GM18907 (cell line): ENCODE results near the gene GLRB.
"Not testable (repeated sequence)": the region's sequence is repeated elsewhere in the genome, so short reads cannot be mapped to it uniquely, and the experiment has no call there.

Source experiments
- ATAC-seq: cut with Tn5 transposase; IDR thresholded peaks from one replicate; pipeline ENCODE4 v1.9.1; 2021; ENCODE audit warnings: mild to moderate bottlenecking, moderate library complexity; ENCODE audit not compliant: unreplicated experiment

The GLRB gene

DNA sequence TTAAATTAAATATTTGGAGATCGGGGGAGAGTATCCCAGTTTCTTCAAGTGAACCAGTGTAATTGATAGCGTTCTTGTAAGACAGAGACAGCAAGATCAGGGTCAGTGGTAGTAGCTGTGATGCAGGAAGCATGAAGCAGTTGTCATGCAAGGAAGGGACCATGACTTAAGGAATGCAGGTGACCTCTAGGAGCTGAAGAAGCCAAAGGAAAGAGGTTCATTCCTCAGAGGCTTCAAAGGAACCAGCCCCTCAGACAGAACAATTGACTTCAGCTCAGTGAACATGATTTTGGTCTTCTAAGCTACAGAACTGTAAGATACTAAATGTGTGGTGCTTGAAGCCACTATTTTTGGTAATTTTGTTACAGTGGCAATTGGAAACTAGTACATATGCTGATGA is 51.6 kb downstream of the GLRB start:
- no peak for ATAC-seq

DNA sequence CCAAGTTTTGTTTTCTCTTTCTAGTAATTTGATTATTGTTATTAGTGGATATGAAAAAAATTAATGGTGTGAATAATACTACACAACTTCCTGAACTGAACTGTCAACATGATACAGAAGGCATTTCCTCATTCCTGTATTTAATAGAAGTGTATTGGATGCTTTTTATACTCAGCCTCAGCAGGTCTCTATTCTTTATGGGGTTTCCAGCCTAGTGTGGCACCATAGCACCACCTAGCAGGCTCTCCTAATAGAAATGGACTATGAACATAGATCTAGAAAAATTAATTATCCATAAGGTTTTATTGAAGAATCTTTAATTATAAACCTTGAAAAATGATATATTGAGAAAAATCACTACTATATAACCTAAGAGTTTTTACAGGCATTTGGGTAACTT is 52.4 kb downstream of the GLRB start:
- no peak for ATAC-seq

DNA sequence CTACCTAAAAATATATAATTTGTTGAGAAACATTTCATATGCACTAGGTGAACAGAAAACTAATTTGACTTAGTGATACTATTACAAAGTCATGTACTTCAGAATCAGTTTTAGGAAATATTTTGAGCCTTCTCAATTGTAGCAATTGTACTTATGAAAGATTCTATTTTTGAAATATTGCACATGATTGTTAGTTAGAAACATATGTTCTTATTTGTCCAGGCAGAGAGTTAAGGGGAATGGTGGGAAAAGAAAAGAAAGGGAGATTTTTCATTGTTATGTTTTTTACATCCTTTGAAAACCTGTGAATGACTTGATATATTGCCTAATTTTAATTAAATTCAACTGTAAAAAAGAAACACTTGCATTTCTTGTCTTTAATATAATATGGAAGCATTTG is 66.0 kb downstream of the GLRB start:
- no peak for ATAC-seq

DNA sequence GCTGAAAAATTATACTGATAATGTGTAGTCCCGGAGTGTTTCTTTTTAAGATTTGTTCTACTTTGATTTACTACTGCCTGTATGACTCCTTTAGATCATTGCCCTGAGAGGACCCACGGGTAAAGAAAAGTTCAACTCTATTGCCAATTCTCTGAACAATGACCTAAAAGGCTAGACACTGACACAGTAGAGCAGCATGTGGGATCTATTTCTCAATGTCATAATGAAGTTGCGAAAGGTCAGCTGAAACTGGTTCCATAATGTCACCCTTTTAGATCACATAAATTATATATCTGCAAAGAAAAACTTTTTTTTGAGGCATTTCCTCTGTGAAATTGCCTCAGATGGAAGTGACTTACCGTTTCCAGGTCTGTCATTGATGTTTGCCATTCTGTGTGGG is 67.4 kb downstream of the GLRB start:
- ATAC-seq = no peak

DNA sequence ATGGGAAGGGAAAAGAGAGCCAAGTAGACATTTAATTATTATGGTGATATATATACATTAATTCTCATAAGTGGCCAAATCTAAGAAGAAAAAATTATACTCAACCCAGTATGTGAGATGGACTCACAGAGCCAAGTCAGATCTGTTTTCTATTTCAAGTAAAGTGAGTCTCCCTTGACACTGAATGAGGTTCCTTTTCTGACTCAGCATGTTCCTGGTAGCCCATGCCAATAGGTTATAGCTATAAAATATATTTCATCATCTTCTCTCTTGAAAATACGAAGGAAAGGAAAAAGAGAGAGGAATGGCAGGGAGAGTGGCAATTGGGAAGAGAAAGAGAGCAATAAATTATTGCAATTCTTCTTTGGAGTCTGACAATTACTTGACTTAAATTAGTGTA is 75.8 kb downstream of the GLRB start:
- ATAC-seq = no peak

DNA sequence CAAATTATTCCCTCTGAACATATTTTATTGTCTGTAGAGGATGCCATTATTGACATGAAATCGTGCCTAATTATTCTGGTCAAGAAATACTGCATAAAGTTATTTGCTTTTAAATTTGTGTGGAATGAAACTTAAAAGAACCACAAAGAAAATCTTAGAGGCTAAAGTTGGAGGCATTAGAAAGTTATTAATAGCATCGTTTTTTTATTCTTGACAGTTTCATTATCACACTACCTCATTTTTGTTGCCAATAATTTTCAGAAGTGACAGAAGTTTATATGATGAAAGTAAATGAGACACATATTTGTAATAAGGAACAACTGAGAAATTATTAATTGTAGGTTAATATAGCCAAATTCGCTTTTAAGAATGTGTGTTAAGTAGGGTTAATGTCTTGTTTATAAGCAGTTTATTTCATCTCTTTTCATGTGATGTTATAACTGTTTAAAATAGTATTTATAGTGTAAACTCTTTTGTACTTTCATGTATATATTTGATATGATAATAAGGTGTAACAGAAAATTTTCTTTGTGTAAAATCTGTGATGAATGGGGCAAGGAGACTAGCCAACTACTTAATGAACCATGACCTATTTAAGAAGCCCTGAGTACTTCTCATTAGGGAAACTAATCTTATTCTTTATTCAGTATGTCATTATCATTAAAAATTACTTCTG is 90.1 kb downstream of the GLRB start:
- ATAC-seq = no peak

DNA sequence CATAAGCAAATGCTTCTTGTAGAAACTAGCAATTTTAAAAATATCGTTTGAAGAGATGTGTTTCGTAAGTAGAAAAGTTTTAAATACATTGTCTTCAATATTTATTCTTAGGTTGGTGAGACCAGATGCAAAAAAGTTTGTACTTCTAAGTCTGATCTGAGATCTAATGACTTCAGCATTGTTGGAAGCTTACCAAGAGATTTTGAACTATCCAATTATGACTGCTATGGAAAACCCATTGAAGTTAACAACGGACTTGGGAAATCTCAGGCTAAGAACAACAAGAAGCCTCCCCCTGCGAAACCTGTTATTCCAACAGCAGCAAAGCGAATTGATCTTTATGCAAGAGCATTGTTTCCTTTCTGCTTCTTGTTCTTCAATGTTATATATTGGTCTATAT is 94.4 kb downstream of the GLRB start:
- no peak for ATAC-seq

DNA sequence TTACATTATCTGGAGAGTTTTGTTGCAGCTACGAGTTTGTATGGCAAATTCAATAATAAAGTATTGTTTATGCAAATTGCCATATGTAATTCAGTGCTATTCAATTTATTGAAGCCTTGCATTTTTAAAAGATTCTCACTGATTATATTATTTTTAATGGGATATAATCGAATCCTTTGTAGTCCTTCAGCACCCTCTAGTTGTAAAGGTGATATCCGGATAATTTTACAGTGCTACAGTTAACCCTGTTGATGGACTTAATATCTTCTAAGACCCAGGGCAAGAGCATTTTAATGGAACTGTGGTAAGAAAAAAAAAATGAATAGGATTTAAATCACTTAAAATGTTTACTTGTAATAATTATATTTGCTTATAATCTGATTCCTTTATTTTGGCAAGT is 96.1 kb downstream of the GLRB start:
- no peak for ATAC-seq

DNA sequence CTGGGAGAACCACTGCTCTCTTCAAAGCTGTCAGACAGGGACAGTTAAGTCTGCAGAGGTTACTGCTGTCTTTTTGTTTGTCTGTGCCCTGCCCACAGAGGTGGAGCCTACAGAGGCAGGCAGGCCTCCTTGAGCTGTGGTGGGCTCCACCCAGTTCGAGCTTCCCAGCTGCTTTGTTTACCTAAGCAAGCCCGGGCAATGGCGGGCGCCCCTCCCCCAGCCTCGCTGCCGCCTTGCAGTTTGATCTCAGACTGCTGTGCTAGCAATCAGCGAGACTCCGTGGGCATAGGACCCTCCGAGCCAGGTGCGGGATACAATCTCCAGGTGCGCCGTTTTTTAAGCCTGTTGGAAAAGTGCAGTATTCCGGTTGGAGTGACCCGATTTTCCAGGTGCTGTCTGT is 104.3 kb downstream of the GLRB start:
- ATAC-seq = not testable (repeated sequence)

DNA sequence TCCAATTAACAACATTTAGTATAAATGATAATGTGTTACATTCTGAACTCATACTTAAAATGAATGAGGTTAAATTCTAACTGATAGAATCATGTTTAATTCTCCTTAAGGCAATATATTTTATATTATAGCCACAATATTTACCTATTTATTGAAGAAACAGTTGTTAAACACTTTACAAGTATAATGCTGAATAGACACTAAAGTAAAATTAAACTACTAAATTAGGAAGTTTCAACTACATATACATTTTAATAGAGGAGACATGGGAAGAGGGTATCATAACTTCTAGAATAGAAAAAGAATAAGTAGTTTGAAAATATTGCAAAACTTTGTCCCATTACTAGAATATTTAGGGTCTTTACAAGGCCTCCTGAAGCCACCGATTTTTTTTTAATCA is 108.3 kb downstream of the GLRB start:
- ATAC-seq = no peak

DNA sequence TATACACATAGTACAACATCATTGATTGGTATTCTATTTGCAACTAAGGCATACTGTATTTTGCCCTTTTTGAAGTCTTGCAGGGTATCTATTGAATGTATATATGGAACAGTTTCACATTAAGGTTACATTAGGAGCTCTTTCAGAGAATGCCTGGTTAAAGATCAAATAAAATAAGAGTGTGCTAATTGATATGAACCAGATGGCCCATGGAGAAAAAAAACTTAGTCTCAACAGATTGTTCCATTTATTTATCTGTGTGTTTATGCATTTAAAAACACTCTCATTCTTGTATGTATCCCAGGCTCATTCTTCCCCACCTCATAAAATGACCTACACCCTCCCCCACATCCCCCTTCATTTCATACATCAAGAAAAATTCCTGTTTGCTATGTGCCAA is 109.4 kb downstream of the GLRB start:
- ATAC-seq = no peak

DNA sequence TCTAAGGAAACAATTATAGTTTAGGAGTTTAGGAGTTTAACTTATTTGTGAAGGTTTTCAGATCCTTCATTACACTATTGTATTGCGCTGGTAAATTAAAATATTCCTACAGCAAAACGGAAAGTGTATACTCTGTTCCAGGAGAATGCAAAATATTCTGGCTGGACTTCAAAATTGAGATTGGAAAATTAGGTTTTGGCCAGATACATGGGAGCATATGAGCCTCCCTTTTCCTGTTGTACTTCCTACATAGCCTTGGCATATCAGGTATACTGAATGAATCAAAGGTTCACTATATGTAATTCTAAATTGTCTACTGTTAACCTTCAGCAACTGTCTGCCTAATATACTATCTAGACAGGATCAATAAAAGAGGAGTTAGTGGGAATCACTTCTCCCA is 119.4 kb downstream of the GLRB start:
- no peak for ATAC-seq

DNA sequence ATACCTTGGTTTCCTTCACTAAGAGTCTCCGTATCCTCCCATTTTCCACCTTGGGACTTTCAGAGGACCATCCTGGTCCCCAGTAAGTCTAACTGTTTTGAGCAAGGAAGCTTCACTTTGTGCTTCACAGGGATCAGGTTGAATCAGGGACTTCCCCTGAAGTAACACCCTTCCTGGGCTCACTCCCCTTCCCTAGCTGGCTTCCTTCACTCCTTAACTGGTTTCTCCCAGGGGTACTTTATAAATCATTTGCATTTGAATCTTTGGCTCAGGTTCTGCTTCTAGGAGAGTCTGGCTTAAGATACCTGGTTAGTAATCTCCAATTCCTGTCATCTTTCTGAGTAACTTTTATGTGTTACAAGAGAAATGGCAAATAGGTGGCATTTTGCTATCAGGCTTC is 120.1 kb downstream of the GLRB start:
- ATAC-seq = no peak

DNA sequence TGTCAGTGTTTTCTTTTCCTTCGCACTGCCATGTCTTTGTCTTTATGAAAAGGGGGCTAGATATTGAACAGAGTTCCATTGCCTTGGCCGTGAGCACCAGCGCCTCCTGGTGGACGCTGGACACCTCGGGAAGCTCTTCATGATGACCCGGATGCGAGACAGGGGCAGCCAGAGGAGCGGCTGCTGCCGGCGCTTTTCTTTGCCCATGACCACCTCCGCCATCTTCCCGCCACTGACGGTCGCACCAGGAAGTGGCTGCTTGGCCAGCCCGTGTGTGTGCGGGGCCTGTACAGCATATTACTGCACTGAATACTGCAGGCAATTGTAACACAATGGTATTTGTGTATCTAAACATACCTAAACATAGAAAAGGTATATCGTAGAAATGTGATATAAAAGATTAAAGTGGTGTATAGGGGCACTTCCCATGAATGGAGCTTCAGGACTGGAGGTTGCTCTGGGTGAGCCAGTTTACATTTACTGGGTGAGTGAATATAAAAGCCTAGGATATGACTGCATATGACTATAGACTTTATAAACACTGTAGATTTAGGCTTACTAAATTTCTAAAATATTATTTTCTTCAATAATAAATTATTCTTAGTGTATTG is 128.8 kb downstream of the GLRB start:
- no peak for ATAC-seq

DNA sequence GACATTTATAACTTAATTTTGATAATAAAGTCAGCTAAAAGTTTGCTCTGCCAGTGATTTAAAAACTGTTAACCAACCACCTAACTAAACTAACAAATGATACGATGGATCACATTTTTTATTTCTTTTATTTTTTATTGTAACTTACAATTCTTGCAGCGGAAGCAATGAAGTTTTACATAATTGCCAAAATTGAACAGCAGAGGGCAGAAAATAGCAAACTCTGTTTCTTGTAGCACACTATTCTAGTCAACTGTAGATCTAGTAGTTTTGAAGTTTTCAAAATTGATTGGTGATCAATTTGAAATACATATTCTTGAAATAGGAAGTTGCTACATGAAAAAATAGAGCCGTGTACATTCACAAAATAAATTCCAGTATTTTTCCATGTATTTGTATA is 141.8 kb downstream of the GLRB start:
- ATAC-seq = no peak

DNA sequence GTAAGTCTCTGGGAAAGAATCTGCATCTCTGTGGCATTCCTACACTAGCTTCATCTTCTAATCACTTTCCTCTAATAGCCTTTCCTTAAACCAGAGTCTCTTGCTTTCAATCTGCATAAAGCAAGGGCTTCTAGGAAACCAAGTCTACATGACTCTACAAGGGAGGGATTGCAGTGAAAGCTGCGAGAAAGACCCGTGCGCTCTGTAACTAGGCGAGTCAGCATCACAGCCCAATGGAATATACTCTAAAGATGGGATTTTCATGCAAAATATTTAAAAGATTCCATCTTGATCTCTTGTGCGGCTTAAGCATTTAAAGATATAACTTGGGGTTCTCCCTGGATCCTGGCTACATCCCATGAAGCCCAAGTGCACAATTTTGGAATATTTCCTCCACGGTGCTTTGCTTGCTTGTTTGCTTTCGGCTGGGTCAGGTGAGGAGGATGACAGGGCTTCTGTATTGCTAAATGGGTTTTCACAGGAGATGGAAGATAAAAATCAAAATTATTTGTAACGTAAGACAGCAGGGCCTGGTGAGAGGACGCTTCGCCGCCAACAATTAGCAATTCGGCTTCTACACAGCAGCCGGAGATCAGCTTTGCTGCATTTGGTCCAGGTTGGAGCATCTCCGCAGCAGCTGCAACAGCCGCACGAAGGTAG is 143.9 kb downstream of the GLRB start:
- ATAC-seq = no peak

DNA sequence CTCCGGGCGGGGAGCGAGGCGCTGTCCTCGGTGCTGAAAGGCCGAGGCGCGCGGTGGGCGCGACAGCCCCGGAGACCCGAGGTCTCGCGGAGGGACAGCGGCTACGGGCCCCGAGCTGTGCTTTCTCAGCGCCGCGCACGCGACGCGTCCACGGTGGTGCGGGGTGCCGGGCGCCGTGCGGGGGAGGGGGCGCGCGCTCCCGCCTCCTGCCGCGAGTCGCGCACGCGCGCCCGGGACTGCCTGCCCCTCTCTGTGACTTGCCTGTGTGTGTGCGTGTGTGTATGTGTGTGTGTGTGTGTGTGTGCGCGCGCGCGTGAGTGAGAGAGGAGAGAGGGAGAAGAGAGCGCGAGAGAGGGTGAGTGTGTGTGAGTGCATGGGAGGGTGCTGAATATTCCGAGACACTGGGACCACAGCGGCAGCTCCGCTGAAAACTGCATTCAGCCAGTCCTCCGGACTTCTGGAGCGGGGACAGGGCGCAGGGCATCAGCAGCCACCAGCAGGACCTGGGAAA is 144.5 kb downstream of the GLRB start, which contains the start of gene GRIA2:
TSS of gene GRIA2 (plus strand) at position 358 of the 511 bp plus-strand sequence. CDS start 315 bp downstream, outside the sequence.
- no peak for ATAC-seq

DNA sequence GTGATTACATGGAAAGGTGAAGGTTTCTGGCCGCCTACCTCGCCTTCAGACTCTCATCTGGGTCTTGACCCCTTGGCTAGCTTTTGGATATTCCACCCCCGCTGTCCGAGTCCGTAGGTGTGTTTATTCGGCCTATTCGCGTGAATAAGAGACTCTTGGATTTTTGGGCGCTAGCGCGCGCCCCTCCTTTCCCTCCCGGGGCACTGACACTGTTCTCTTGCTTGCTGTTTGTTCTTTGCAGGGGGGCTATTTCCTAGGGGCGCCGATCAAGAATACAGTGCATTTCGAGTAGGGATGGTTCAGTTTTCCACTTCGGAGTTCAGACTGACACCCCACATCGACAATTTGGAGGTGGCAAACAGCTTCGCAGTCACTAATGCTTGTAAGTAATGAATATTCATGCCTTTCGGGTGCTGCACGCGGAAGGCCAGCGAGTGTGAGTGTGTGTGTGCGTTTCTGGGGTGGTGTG is 145.5 kb downstream of the GLRB start:
- ATAC-seq = no peak
